ENCODE measurements around the gene FADS2.

GRCh38 chr11:61817471-61818202 is 10.5 kb upstream of the FADS2 start:
- TF ChIP-seq POLR2A (IDR thresholded peaks at IDR 0.05), result no peak
- TF ChIP-seq CTCF (IDR thresholded peaks at IDR 0.05), result no peak
- TF ChIP-seq POLR2AphosphoS5 (IDR thresholded peaks at IDR 0.05), result no peak
